Activated naive CD8-positive, alpha-beta T cell treated with anti-CD3 and anti-CD28 coated beads for 36 hours (primary cell): ENCODE measurements around the gene CAPS. TPM values are rescaled to one million over a fixed set of nuclear protein-coding genes. Genes with fewer than 3 reads are reported as not detected.
"Not testable (repeated sequence)": the region's sequence is repeated elsewhere in the genome, so short reads cannot be mapped to it uniquely, and the experiment has no call there.

ENCODE experiments used
- DNase-seq: peaks from one replicate; pipeline ENCODE4 v3.0.0; 2021
- H3K27ac Mint-ChIP-seq: one replicate; pipeline ENCODE4 v1.8.0; 2022; ENCODE audit warnings: mild to moderate bottlenecking, moderate library complexity, mixed read lengths
- H3K27me3 Mint-ChIP-seq: one replicate; pipeline ENCODE4 v1.8.0; 2022; ENCODE audit warnings: mild to moderate bottlenecking, mixed read lengths
- H3K36me3 Mint-ChIP-seq: one replicate; pipeline ENCODE4 v1.8.0; 2021; ENCODE audit warnings: mild to moderate bottlenecking, mixed read lengths
- H3K4me1 Mint-ChIP-seq: one replicate; pipeline ENCODE4 v1.8.0; 2021; ENCODE audit warnings: mixed read lengths
- H3K4me3 Mint-ChIP-seq: one replicate; pipeline ENCODE4 v1.8.0; 2022; ENCODE audit warnings: mild to moderate bottlenecking, moderate library complexity, mixed read lengths
- H3K9me3 Mint-ChIP-seq: one replicate; pipeline ENCODE4 v1.8.0; 2022; ENCODE audit warnings: mixed read lengths
- total RNA-seq, 2 experiments: library from RNA; stranded (reverse); gene quantifications; one replicate each; pipeline ENCODE4 v1.2.3, GENCODE V29; 2021

Gene CAPS
- total RNA-seq, 2 experiments from 2014 or later, result 1.9 to 2.6 TPM

DNA sequence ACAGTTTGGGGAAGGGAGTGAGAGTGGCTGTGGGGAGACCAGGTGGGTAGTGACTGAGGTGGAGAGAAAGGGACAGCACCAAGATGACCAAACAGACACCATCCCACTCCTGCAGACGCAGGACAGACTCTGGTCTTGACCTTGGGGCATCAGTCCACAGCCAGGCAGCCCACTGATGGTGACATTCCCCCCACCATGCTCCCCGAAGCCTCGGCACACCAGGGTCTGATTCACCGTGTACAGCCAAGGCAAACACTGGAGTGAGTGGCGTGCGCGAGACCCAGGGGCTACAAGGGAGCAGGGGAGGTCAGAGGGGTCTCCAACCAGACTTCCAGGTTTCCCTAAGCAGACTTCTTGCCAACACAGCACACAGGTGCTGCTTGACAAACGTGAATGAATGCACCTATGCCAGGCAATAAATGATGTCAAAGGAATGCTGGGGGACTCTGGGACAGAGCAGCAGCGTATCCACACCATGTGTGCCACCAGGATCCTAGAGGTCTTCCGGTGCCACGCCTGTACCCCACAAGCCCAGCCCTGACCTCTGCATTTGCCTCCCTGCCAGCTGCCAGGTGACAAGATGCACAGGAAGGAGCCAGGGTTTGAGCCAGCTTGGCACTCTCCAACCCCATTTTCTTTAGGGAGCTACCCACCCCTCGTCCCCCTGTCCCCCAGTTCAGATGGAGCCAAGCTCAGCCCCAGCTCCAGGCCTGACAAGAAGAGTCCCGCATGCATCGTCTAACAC is 45.4 kb downstream of the CAPS start:
- H3K27me3 Mint-ChIP-seq, result no peaks in the 10 kb centered on the region
- no peak overlapping the region for H3K4me3 Mint-ChIP-seq
- no peak for DNase-seq
- peaks cover 19% of the 10 kb centered on the region for H3K36me3 Mint-ChIP-seq
- no peaks in the 10 kb centered on the region for H3K9me3 Mint-ChIP-seq
- peaks cover 84% of the 10 kb centered on the region for H3K4me1 Mint-ChIP-seq
- peak overlapping the region; percentile 50 for H3K27ac Mint-ChIP-seq

GRCh38 chr19:5960005-5961001 is 46.2 kb downstream of the CAPS start:
- DNase-seq, result no peak
- peaks cover 18% of the 10 kb centered on the region for H3K36me3 Mint-ChIP-seq
- no peaks in the 10 kb centered on the region for H3K27me3 Mint-ChIP-seq
- H3K4me1 Mint-ChIP-seq, result peaks cover 85% of the 10 kb centered on the region
- no peaks in the 10 kb centered on the region for H3K9me3 Mint-ChIP-seq
- no peak overlapping the region for H3K4me3 Mint-ChIP-seq
- H3K27ac Mint-ChIP-seq, result peak overlapping the region; percentile 60

DNA sequence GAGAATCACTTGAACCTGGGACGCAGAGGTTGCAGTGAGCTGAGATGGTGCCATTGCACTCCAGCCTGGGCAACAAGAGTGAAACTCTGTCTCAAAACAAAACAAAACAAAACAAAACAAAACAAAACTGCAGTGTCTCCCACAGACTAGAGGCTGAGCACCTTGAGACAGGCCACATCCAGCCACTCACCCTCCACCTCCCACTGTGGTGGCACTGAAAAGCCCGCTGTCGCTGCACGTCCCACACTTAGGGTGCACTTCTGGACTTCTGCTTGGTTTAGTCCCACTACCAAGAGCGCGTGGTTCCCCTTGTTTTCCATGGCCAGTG is 47.6 kb downstream of the CAPS start:
- Mint-ChIP-seq H3K4me3 (peak overlapping the region; percentile 53), H3K4me1 (peaks cover 82% of the 10 kb centered on the region), H3K27ac (peak overlapping the region; percentile 79), H3K36me3 (peaks cover 18% of the 10 kb centered on the region)
- H3K27me3 Mint-ChIP-seq, H3K9me3 Mint-ChIP-seq, DNase-seq: not testable (repeated sequence)

DNA sequence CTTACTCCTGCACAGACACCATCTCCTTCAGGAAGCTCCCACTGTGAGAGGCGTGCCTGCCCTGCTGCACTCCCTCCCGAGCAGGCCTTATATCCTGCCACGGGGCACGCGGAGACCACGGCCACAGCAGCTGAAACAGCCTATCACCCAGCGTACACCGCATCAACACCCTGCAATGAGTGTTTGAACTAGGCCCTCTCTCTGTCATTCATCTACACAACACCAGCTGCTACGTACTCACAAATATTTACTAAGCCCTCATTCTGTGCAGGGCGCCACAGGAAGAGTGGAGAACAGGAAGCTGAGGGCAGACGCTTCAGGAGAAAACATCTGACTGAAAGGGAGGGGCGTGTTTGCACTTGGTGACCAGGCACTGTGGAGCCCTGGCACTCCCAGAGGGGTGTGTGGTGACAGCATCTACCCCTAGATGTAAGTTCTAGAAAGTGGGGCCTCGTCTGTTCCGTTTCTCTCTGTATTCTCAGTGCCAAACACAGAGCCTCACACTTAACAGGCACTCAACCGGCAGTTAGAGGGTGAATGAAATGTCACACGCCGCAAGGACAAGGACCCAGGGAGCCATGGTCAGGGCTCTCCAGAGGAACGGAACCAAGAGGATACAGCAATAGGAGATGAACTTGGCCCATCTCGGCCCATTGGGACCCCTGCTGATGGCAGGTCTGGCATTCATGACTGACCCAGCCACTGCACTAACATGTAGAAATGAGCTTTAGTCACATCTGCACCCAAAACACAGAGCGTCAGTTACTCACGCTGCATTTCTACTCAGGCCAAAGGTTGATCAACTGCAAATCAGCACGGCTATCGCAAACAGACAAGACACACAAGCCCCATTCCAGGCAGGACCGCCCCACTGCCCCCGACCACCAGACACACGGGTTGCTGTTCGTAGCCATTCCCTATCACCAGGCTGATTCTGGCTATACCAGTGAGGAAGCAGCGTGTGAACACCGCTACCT is 48.2 kb downstream of the CAPS start:
- Mint-ChIP-seq H3K27ac (peak overlapping the region; percentile 79), H3K4me1 (peaks cover 82% of the 10 kb centered on the region), H3K27me3 (no peaks in the 10 kb centered on the region), H3K4me3 (peak overlapping the region; percentile 53), H3K36me3 (peaks cover 22% of the 10 kb centered on the region), H3K9me3 (no peaks in the 10 kb centered on the region)
- DNase-seq, result peak; percentile 40

GRCh38 chr19:5963259-5963658 is 49.2 kb downstream of the CAPS start:
- H3K27me3 Mint-ChIP-seq, H3K9me3 Mint-ChIP-seq, DNase-seq, H3K4me3 Mint-ChIP-seq: not testable (repeated sequence)
- H3K27ac Mint-ChIP-seq, result peak overlapping the region; percentile 79
- peaks cover 25% of the 10 kb centered on the region for H3K36me3 Mint-ChIP-seq
- peaks cover 85% of the 10 kb centered on the region for H3K4me1 Mint-ChIP-seq

- DNase-seq, result no peak
- no peaks in the 10 kb centered on the region for H3K27me3 Mint-ChIP-seq
- H3K4me1 Mint-ChIP-seq, result peaks cover 88% of the 10 kb centered on the region
- no peak overlapping the region for H3K4me3 Mint-ChIP-seq
- H3K36me3 Mint-ChIP-seq, result peaks cover 25% of the 10 kb centered on the region
- H3K27ac Mint-ChIP-seq, result peak overlapping the region; percentile 79
- H3K9me3 Mint-ChIP-seq, result no peaks in the 10 kb centered on the region
Measured at GRCh38 chr19:5963855-5964254, 49.8 kb downstream of the CAPS start.

- Mint-ChIP-seq H3K4me3 (no peak overlapping the region), H3K27ac (peak overlapping the region; percentile 43)
Measured at GRCh38 chr19:5964816-5965565, 50.9 kb downstream of the CAPS start.

More at GRCh38 chr19:5964816-5965565, 50.9 kb downstream of the CAPS start:
- H3K4me1 Mint-ChIP-seq, result peaks cover 88% of the 10 kb centered on the region
- H3K9me3 Mint-ChIP-seq, result no peaks in the 10 kb centered on the region
- H3K27me3 Mint-ChIP-seq, result no peaks in the 10 kb centered on the region
- no peak for DNase-seq
- peaks cover 25% of the 10 kb centered on the region for H3K36me3 Mint-ChIP-seq

Other genes starting within 250 kb of the CAPS start
- 10 to 100 TPM; 44.6 to 53.5 TPM for gene MICOS13, start 233.7 kb upstream of the CAPS start, total RNA-seq
- 1 to 10 TPM; 1.5 to 3.2 TPM for gene HSD11B1L, start 233.2 kb upstream of the CAPS start, total RNA-seq
- gene RPL36, start 224.0 kb upstream of the CAPS start, total RNA-seq, result 1,000 to 10,000 TPM; 1,649 to 1,711 TPM
- 100 to 1,000 TPM; 277 to 287 TPM for gene LONP1, start 194.1 kb upstream of the CAPS start, total RNA-seq
- gene CATSPERD, start 193.6 kb upstream of the CAPS start, total RNA-seq, result not detected
- gene PRR22, start 129.5 kb upstream of the CAPS start, total RNA-seq, result 10 to 100 TPM; 14.1 to 14.3 TPM
- gene DUS3L, start 123.1 kb upstream of the CAPS start, total RNA-seq, result 100 to 1,000 TPM; 103 to 106 TPM
- under 1 TPM; 0.21 to 0.38 TPM for gene NRTN, start 109.2 kb upstream of the CAPS start, total RNA-seq
- not detected for gene FUT6, start 74.6 kb upstream of the CAPS start, total RNA-seq
- gene FUT3, start 62.8 kb upstream of the CAPS start, total RNA-seq, result not detected
- gene FUT5, start 43.7 kb upstream of the CAPS start, total RNA-seq, result not detected
- 100 to 1,000 TPM; 244 to 255 TPM for gene NDUFA11, start 10.5 kb upstream of the CAPS start, total RNA-seq
- 1 to 10 TPM; 1.4 to 1.9 TPM for gene VMAC, start 9.4 kb upstream of the CAPS start, total RNA-seq
- gene RANBP3, start 63.9 kb downstream of the CAPS start, total RNA-seq, result 100 to 1,000 TPM in 1 of 2 experiments, 10 to 100 TPM in 1; 94.0 to 109 TPM
- gene RFX2, start 196.2 kb downstream of the CAPS start, total RNA-seq, result 10 to 100 TPM in 1 of 2 experiments, 1 to 10 TPM in 1; 9.5 to 10.3 TPM
- gene ACSBG2, start 221.4 kb downstream of the CAPS start, total RNA-seq, result not detected